CD14-positive monocyte (primary cell): ENCODE data around the gene MIER3. TPM values are rescaled to one million over a fixed set of nuclear protein-coding genes. Genes with fewer than 3 reads are reported as not detected.

ENCODE experiments used
- DNase-seq, 3 donors: peaks; one replicate each; pipeline ENCODE4 v3.0.0-alpha.2; 2011 to 2022
- H2AFZ ChIP-seq: 2 replicates; pipeline ENCODE4 v1.6.0; 2012; ENCODE audit warnings: mild to moderate bottlenecking, low read depth, low read length, inconsistent platforms; ENCODE audit not compliant: insufficient read depth, poor library complexity, severe bottlenecking
- H3K27ac ChIP-seq, 2 donors: 1 replicate in 1 of 2; 2 replicates in 1 of 2; pipeline ENCODE4 v1.5.1; 2012 to 2013; ENCODE audit warnings: low read length in 2 of 2, control low read depth in 1 of 2, inconsistent platforms in 1 of 2, low read depth in 1 of 2, mild to moderate bottlenecking in 1 of 2
- H3K27me3 ChIP-seq, 2 donors: one replicate each; pipeline versions ENCODE4 v1.6.0 to v1.6.1; 2011 to 2013; ENCODE audit warnings: low read length in 2 of 2; ENCODE audit not compliant: control insufficient read depth in 2 of 2, insufficient read depth in 2 of 2
- H3K36me3 ChIP-seq, 2 donors: replicated peaks in 1 of 2; 1 replicate in 1 of 2; 2 replicates in 1 of 2; pipeline versions ENCODE4 v1.5.1 to v1.6.1; 2012 to 2013; ENCODE audit warnings: low read length in 2 of 2, control low read depth in 1 of 2, inconsistent platforms in 1 of 2, mild to moderate bottlenecking in 1 of 2; ENCODE audit not compliant: insufficient read depth in 2 of 2, control insufficient read depth in 1 of 2
- H3K4me1 ChIP-seq, 2 donors: 1 replicate in 1 of 2; 2 replicates in 1 of 2; pipeline versions ENCODE4 v1.5.1 to v1.6.1; 2012 to 2013; ENCODE audit warnings: low read length in 2 of 2, control low read depth in 1 of 2, inconsistent platforms in 1 of 2, mild to moderate bottlenecking in 1 of 2, moderate library complexity in 1 of 2; ENCODE audit not compliant: insufficient read depth in 2 of 2, control insufficient read depth in 1 of 2
- H3K4me2 ChIP-seq: replicated peaks from 2 replicates; pipeline ENCODE3; 2012; ENCODE audit warnings: low read length, moderate library complexity, mild to moderate bottlenecking; ENCODE audit not compliant: poor library complexity, severe bottlenecking; ENCODE audit errors: extremely low read depth
- H3K4me3 ChIP-seq, 3 experiments: fragments of 200-600 bp in 1 of 3; sonication (generic) in 1 of 3; replicated peaks in 1 of 3; 1 replicate in 2 of 3; 2 replicates in 1 of 3; pipeline ENCODE4 v1.5.1; 2011 to 2013; ENCODE audit warnings: low read length in 3 of 3, mild to moderate bottlenecking in 3 of 3, control low read depth in 2 of 3, low read depth in 2 of 3, inconsistent platforms in 1 of 3, moderate library complexity in 1 of 3
- H3K79me2 ChIP-seq: 2 replicates; pipeline ENCODE4 v1.6.0; 2012; ENCODE audit warnings: mild to moderate bottlenecking, control low read depth, inconsistent platforms, low read length, moderate library complexity; ENCODE audit not compliant: insufficient read depth
- H3K9ac ChIP-seq: 2 replicates; pipeline ENCODE4 v1.6.0; 2017; ENCODE audit warnings: low read length, mild to moderate bottlenecking; ENCODE audit not compliant: insufficient read depth, poor library complexity, severe bottlenecking
- H3K9me3 ChIP-seq, 2 donors: replicated peaks in 1 of 2; 1 replicate in 1 of 2; 2 replicates in 1 of 2; pipeline versions ENCODE4 v1.5.1 to v1.6.1; 2012 to 2013; ENCODE audit warnings: low read length in 2 of 2, control low read depth in 1 of 2; ENCODE audit not compliant: control insufficient read depth in 1 of 2, insufficient read depth in 1 of 2
- H4K20me1 ChIP-seq: 2 replicates; pipeline ENCODE4 v1.6.0; 2012; ENCODE audit warnings: mild to moderate bottlenecking, low read length, control low read depth, moderate library complexity; ENCODE audit not compliant: insufficient read depth
- H3K27ac Mint-ChIP-seq, 7 donors: one replicate each; pipeline ENCODE4 v1.8.0; 2020; ENCODE audit warnings: mild to moderate bottlenecking in 7 of 7, mixed read lengths in 7 of 7, moderate library complexity in 6 of 7, inconsistent platforms in 2 of 7
- H3K27me3 Mint-ChIP-seq, 3 donors: one replicate each; pipeline ENCODE4 v1.8.0; 2021 to 2022; ENCODE audit warnings: low read depth in 3 of 3, mild to moderate bottlenecking in 3 of 3, mixed read lengths in 3 of 3, moderate library complexity in 3 of 3, inconsistent platforms in 1 of 3
- H3K36me3 Mint-ChIP-seq, 2 donors: one replicate each; pipeline ENCODE4 v1.8.0; 2020; ENCODE audit warnings: mixed read lengths in 2 of 2, inconsistent platforms in 1 of 2, mild to moderate bottlenecking in 1 of 2
- H3K4me1 Mint-ChIP-seq: one replicate; pipeline ENCODE4 v1.8.0; 2020; ENCODE audit warnings: mild to moderate bottlenecking, mixed read lengths
- H3K4me3 Mint-ChIP-seq, 2 donors: one replicate each; pipeline ENCODE4 v1.8.0; 2020; ENCODE audit warnings: mild to moderate bottlenecking in 2 of 2, mixed read lengths in 2 of 2, moderate library complexity in 1 of 2
- H3K9me3 Mint-ChIP-seq, 7 donors: one replicate each; pipeline ENCODE4 v1.8.0; 2020 to 2022; ENCODE audit warnings: mixed read lengths in 7 of 7, mild to moderate bottlenecking in 6 of 7, moderate library complexity in 6 of 7, inconsistent platforms in 2 of 7
- CTCF ChIP-seq: fragments of 200-600 bp; IDR thresholded peaks from one replicate; pipeline ENCODE4 v1.8.0; 2022; ENCODE audit warnings: antibody characterized with exemption, mild to moderate bottlenecking
- WGBS: methylation state at CpG from one replicate; pipeline ENCODE4 v1.1.5; 2013; ENCODE audit warnings: missing lambda C conversion rate; ENCODE audit not compliant: insufficient coverage; 5-methylcytosine and 5-hydroxymethylcytosine counted together
- intact Hi-C, 2 donors: fragments of 100-400 bp; cut with micrococcal nuclease; formaldehyde crosslinking; loops; one replicate each; pipeline versions ENCODE4 v1.15.0 to v1.15.1; 2023
- polyA plus RNA-seq, 3 donors: library from polyadenylated mRNA; depleted of rRNA in 1 of 3; unstranded in 2 of 3; stranded (reverse) in 1 of 3; fragments of 300-500 nt in 2 of 3; fragments of >200 nt in 1 of 3; fragmentation: Illumina TruSeq in 2 of 3; gene quantifications; 1 replicate in 2 of 3; 2 replicates in 1 of 3; pipeline ENCODE4 v1.2.3, GENCODE V29; 2012 to 2021

The MIER3 gene
- polyA plus RNA-seq, 3 donors: 2.4 to 5.7 (median 2.9) TPM

- Histone ChIP-seq H3K9ac (no peak overlapping the region), H3K36me3 (no peaks in the 10 kb centered on the region), H4K20me1 (no peaks in the 10 kb centered on the region), H3K4me1 (peaks cover 3 to 4% of the 10 kb centered on the region in 2 donors), H3K27me3 (no peaks in the 10 kb centered on the region), H3K4me3 (no peak overlapping the region), H3K27ac (no peak overlapping the region), H2AFZ (no peak overlapping the region), H3K79me2 (no peaks in the 10 kb centered on the region), H3K9me3 (no peaks in the 10 kb centered on the region), H3K4me2 (no peak overlapping the region)
- Mint-ChIP-seq H3K4me1 (peaks cover 9% of the 10 kb centered on the region), H3K4me3 (no peak overlapping the region), H3K36me3 (no peaks in the 10 kb centered on the region), H3K9me3 (no peaks in the 10 kb centered on the region), H3K27ac (peak overlapping the region in 1 of 7 donors; percentile 58), H3K27me3 (no peaks in the 10 kb centered on the region)
- WGBS: 88% methylated on average over 1 of the region's 1 CpG
- no peak for TF ChIP-seq CTCF
- intact Hi-C loops: no loop called here
- no peak for DNase-seq
Observed at GRCh38 chr5:56986626-56986947, 34.7 kb upstream of the MIER3 start.

- Histone ChIP-seq H3K4me2 (no peak overlapping the region), H3K9ac (no peak overlapping the region), H4K20me1 (no peaks in the 10 kb centered on the region), H3K9me3 (no peaks in the 10 kb centered on the region), H2AFZ (no peak overlapping the region), H3K4me3 (no peak overlapping the region), H3K36me3 (no peaks in the 10 kb centered on the region), H3K27ac (no peak overlapping the region), H3K4me1 (peaks cover 3 to 4% of the 10 kb centered on the region in 2 donors), H3K27me3 (no peaks in the 10 kb centered on the region), H3K79me2 (no peaks in the 10 kb centered on the region)
- peaks cover 9% of the 10 kb centered on the region for H3K4me1 Mint-ChIP-seq
- no peak for TF ChIP-seq CTCF
- peak overlapping the region in 4 of 7 donors; percentile 15 to 65 (median 49) for H3K27ac Mint-ChIP-seq
- no peaks in the 10 kb centered on the region for H3K36me3 Mint-ChIP-seq
- peak; percentile 35 to 63 (median 39) for DNase-seq
- no peaks in the 10 kb centered on the region for H3K27me3 Mint-ChIP-seq
- no CpG with 5 or more reads among the region's 3 CpGs for WGBS
- H3K9me3 Mint-ChIP-seq: no peaks in the 10 kb centered on the region
- intact Hi-C loops: no loop called here
- no peak overlapping the region for H3K4me3 Mint-ChIP-seq
Observed at GRCh38 chr5:56985936-56986625, 34.2 kb upstream of the MIER3 start.
